Jurkat, Clone E6-1 (cell line): ENCODE data around the gene ACTA2.

Experiments used
- DNase-seq: peaks from one replicate; pipeline ENCODE4 v3.0.0-alpha.2; 2011; ENCODE audit warnings: low read depth, low spot score
- H3K4me3 ChIP-seq: 2 replicates; pipeline ENCODE4 v1.5.1; 2011; ENCODE audit warnings: mild to moderate bottlenecking, low read length, control low read depth, moderate library complexity

ACTA2 gene

DNA sequence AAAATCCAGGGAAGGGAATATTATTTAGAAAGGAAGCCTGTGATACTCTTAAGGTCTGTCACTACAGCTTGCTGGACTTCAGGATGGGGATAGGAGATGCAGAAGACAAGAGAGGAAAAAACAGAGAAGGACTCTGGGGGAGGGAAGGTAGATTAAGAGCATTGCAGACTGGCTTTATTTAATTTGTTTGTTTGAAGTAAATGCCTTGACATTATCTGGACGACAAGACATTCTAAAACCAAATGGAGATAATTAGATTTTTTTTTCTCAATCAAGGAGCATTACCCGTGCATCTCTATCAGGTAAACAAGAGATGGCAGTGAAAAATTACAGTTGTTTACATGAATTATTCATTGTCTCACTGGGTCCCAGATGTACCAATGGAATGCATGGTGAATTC is 24.3 kb downstream of the ACTA2 start:
- no peak for DNase-seq
- H3K4me3 ChIP-seq, result no peak overlapping the region

DNA sequence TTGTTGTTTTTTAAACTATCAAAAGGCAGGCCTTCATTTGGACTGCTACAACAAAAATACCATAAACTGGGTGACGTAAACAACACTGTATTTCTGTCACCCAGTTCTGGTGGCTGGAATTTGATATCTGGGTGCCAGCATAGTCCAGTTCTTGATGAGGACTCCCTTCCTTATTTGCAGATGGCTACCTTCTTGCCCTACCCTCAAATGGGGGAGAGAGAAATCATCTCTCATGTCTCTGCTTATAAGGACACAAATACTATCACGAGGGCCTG is 25.2 kb downstream of the ACTA2 start:
- H3K4me3 ChIP-seq, result no peak overlapping the region
- no peak for DNase-seq

GRCh38 chr10:88926566-88927415 is 25.8 kb downstream of the ACTA2 start:
- no peak for DNase-seq
- H3K4me3 ChIP-seq, result no peak overlapping the region

DNA sequence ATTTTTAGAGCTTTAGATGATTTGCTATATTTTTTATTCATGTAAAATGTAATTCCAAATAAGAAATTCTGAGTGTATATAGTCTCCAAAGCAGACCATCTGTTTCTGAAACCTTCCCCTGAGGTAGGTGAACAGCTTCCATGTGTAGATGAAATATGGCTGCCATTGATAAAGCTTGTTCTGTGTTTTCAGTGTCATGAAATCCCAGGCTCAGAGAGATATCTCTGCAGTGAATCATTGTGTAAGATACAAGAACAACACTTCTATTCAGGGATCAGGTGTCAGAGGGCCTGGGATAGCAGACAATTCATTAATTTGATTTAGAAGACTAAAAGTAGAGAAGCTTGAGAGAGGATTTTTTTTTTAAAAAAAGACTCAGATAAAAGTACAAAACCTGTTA is 29.1 kb downstream of the ACTA2 start:
- DNase-seq, result no peak
- no peak overlapping the region for H3K4me3 ChIP-seq

GRCh38 chr10:88922041-88922440 is 30.5 kb downstream of the ACTA2 start:
- H3K4me3 ChIP-seq, result no peak overlapping the region
- no peak for DNase-seq

DNA sequence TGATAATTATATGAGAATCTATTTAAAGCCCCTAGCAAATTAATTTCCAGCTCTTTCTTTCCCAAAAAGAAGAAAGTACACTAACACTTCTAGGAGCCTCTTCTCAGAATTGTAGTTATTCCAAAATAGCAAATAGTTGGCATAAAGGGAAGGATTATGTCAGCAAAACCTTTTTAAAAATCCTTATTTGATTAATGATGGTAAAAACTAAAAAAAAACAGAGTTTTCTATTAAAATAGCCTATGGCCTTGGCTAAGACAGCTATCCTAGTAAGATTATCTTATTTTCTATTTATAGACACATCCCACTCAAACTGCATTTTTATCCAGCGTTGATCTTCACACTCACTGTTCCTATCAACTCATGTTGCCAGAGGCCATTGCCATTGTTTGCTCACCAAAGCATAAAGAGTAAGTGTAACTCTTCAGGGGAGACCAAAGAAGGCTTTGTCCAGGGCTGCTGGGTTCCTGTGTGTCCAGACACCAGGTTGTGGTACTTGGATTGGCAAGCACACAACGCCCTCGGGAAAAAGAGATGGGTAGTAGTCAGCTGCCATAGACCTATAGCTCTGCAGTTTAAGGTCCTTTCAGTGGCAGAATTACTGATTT is 31.5 kb downstream of the ACTA2 start:
- no peak overlapping the region for H3K4me3 ChIP-seq
- no peak for DNase-seq

- no peak for DNase-seq
- no peak overlapping the region for H3K4me3 ChIP-seq
Measured at GRCh38 chr10:88920198-88920597, 32.4 kb downstream of the ACTA2 start.

DNA sequence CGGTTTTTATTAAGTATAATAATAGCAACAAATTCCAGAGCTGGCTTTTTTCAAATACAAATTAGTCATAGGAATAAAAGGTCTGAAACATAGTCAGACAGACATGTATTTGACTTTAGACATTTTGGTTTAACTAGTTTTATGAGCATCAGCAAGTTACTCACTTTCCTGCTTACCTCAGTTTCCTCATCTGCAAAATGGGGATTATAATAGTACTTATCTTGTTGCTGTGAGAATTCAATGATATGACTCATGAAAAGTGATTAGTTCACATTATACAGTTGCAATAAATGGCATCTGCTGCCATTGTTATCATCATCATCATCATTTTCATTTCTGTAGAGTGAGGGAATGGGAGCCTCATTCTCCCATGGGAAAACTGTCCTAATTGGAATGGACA is 33.5 kb downstream of the ACTA2 start:
- H3K4me3 ChIP-seq, result no peak overlapping the region
- DNase-seq, result no peak

- no peak overlapping the region for H3K4me3 ChIP-seq
- DNase-seq, result no peak
Measured at GRCh38 chr10:88918191-88918905, 34.2 kb downstream of the ACTA2 start.

GRCh38 chr10:88916986-88917385 is 35.6 kb downstream of the ACTA2 start:
- DNase-seq, result no peak

DNA sequence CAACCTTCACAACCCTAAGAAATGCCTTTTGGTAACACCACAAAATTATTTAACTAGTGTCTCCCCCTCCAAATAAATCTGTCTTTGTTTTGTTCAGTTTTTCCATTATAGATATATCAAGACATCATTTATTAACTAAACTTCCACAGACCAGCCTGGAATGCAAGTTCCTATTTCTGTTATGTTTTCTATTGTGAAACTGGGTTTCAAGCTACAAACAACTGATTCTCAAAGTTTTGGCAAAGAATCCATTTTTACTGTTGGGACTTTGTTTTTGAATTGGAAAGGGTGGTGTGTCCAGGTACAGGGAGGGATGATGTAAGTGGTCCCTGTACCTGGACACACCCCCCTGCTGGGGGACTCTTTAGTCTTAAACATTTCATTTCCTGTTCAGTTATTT is 36.3 kb downstream of the ACTA2 start:
- H3K4me3 ChIP-seq, result no peak overlapping the region
- no peak for DNase-seq

More at GRCh38 chr10:88916986-88917385, 35.6 kb downstream of the ACTA2 start:
- H3K4me3 ChIP-seq, result no peak overlapping the region

- no peak for DNase-seq
Measured at GRCh38 chr10:88915781-88916180, 36.8 kb downstream of the ACTA2 start.

GRCh38 chr10:88913788-88914187 is 38.8 kb downstream of the ACTA2 start:
- H3K4me3 ChIP-seq, result no peak overlapping the region
- DNase-seq, result no peak

More at GRCh38 chr10:88915781-88916180, 36.8 kb downstream of the ACTA2 start:
- H3K4me3 ChIP-seq, result no peak overlapping the region

- no peak overlapping the region for H3K4me3 ChIP-seq
- no peak for DNase-seq
Measured at GRCh38 chr10:88913127-88913526, 39.4 kb downstream of the ACTA2 start.

DNA sequence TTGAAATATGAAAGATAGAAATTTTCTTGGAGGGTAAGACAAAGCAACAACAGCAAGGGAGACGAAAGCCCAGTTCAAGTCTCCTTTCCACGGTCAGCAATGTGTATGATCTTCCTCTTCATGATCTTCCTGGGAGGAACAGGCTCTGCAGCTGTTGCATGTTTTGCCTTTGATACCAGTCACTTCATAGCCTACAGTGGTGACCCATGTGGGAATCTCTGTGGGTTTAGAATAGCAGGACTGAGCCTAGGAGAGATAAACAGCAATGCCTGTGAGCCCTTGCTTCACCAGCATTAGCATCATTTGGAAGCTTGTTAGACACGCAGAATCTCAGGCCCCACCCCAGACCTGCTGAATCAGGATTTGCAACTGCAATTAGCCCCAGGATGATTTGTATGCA is 40.7 kb downstream of the ACTA2 start:
- no peak overlapping the region for H3K4me3 ChIP-seq
- no peak for DNase-seq

DNA sequence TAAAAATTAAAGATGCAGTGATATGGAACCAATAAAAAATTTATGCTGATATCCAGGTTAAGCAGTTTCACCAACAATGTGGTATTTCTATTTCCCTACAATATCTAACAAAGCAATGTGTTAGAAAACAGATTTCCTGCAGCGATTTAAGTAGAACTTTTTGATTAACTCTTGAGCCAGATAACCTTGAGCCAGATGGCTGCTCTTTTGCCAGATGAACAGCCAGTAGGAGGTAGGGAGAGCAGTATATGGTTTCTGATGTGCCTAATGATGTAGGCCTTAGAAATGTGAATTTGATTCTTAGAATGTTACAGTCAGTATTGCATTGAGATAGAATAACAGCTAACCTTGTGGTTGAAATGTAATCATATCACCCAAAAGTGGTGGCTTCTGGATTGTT is 41.5 kb downstream of the ACTA2 start:
- H3K4me3 ChIP-seq, result no peak overlapping the region
- DNase-seq, result no peak

- no peak overlapping the region for H3K4me3 ChIP-seq
- DNase-seq, result no peak
Measured at GRCh38 chr10:88908194-88908593, 44.4 kb downstream of the ACTA2 start.

GRCh38 chr10:88906921-88907320 is 45.7 kb downstream of the ACTA2 start:
- no peak for DNase-seq
- no peak overlapping the region for H3K4me3 ChIP-seq

GRCh38 chr10:88903715-88904114 is 48.9 kb downstream of the ACTA2 start:
- DNase-seq, result no peak
- no peak overlapping the region for H3K4me3 ChIP-seq

DNA sequence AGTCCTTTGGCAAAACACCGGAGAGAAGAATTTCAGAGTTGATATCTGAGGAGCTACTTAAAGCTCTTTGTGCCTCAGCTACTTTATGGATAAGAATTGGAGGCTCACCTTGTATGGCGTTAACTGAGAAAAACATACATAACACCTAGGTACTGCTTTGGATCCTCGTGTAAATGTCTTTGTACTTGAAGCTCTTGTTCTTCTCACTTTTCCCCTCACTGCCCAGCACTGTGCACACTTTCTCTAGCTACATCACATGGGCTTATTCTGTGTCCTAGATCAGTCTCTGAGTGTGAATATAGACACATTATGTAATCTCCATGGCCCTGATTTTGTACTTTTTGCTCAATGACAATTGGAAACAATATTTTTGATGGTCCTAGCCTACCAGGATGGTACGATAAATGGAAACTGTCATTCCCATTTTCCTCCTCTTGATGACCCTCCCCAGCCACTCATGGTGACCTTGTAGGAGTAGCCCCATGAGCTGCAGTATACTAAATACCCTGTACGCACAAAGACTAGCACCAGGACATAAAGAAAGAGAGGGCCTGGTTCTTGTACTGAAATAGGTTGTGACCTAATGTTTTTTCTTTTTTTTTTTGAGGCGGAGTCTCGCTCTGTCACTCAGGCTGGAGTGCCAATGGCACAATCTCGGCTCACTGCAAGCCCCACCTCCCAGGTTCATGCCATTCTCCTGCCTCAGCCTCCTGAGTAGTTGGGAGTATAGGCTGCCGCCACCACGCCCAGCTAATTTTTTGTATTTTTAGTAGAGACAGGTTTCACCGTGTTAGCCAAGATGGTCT is 50.4 kb downstream of the ACTA2 start:
- DNase-seq, result no peak

More for the DNA sequence above, 50.4 kb downstream of the ACTA2 start:
- no peak overlapping the region for H3K4me3 ChIP-seq
